ENCODE results near the gene SMYD4.
A peak's percentile ranks its signal among the peaks of the same experiment; 100 is the strongest.

SMYD4 gene

GRCh38 chr17:1776857-1777256 is 52.8 kb downstream of the SMYD4 start (continued):
- no peak for TF ChIP-seq ZBTB49 (tag by site-specific recombination; IDR thresholded peaks at IDR 0.05; ENCODE audit: low read depth)
- no peak for TF ChIP-seq ZNF350 (tag by site-specific recombination; IDR thresholded peaks at IDR 0.05)
- no peak for TF ChIP-seq ZBTB48 (tag by site-specific recombination; IDR thresholded peaks at IDR 0.05)
- no peak for TF ChIP-seq MEIS1 (CRISPR knock-in tag; IDR thresholded peaks at IDR 0.05; ENCODE audit: borderline replicate concordance)
- no peak for TF ChIP-seq RBAK (tag by site-specific recombination; IDR thresholded peaks at IDR 0.05)

DNA sequence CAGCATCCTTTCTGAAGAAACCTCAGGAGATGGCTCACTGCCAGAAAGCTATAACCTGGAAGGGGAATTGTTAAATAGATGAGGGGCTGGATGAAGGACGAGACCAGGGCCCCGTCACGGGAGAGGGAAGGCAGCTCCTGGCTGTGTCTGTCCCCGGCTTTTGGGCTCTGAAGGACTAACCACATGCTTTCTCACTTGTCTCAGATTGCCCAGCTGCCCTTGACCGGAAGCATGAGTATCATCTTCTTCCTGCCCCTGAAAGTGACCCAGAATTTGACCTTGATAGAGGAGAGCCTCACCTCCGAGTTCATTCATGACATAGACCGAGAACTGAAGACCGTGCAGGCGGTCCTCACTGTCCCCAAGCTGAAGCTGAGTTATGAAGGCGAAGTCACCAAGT is 53.4 kb downstream of the SMYD4 start:
- H3K27ac ChIP-seq (ENCODE audit: extremely low read depth, low read depth, low read length), result no peak overlapping the region
- ChIA-PET CTCF (interaction anchor here (0.6 to 1.2 kb wide), 3 partner anchors 55 to 387 kb away, joined by 3 read pairs; no protein-coding TSS in a partner anchor), POLR2A (no interaction called here)
- no peaks in the 10 kb centered on the region for H3K9me3 ChIP-seq (ENCODE audit: control insufficient read depth, insufficient read depth, low read depth, low read length)
- H3K36me3 ChIP-seq (ENCODE audit: control insufficient read depth in 2 of 2, insufficient read depth in 1 of 2, low read length in 2 of 2), result peaks cover 13 to 82% of the 10 kb centered on the region in 2 experiments; a peak in 2 of 3 replicates
- TF ChIP-seq ZNF610 (tag by site-specific recombination; IDR thresholded peaks at IDR 0.05; ENCODE audit: borderline replicate concordance) (no peak), ZNF221 (tag by site-specific recombination; IDR thresholded peaks at IDR 0.05; ENCODE audit: borderline replicate concordance) (no peak)
- H3K4me3 ChIP-seq (ENCODE audit: low read depth, low read length), result no peak overlapping the region
- H3K4me1 ChIP-seq (ENCODE audit: control insufficient read depth, insufficient read depth, low read length), result peaks cover 8% of the 10 kb centered on the region

GRCh38 chr17:1774390-1775176 is 55.1 kb downstream of the SMYD4 start:
- TF ChIP-seq ZNF423 (tag by site-specific recombination; IDR thresholded peaks at IDR 0.05) (no peak), OVOL3 (tag by site-specific recombination; IDR thresholded peaks at IDR 0.05) (no peak), ZNF221 (tag by site-specific recombination; IDR thresholded peaks at IDR 0.05; ENCODE audit: borderline replicate concordance) (no peak), SALL2 (tag by site-specific recombination; IDR thresholded peaks at IDR 0.05; ENCODE audit: borderline replicate concordance) (no peak), PRDM10 (tag by site-specific recombination; IDR thresholded peaks at IDR 0.05) (no peak), ZNF324 (tag by site-specific recombination; IDR thresholded peaks at IDR 0.05) (no peak), ZNF114 (tag by site-specific recombination; IDR thresholded peaks at IDR 0.05) (no peak), ZNF426 (tag by site-specific recombination; IDR thresholded peaks at IDR 0.05) (no peak), ZIC2 (tag by site-specific recombination; IDR thresholded peaks at IDR 0.05) (peak; percentile 81), TRIM28 (IDR thresholded peaks at IDR 0.05; ENCODE audit: borderline replicate concordance, low read length) (no peak), ZNF677 (tag by site-specific recombination; IDR thresholded peaks at IDR 0.05) (0 out of 2 replicates have a peak, but pooled peaks have one; percentile 78)
- TF ChIP-seq, protein P1, sequence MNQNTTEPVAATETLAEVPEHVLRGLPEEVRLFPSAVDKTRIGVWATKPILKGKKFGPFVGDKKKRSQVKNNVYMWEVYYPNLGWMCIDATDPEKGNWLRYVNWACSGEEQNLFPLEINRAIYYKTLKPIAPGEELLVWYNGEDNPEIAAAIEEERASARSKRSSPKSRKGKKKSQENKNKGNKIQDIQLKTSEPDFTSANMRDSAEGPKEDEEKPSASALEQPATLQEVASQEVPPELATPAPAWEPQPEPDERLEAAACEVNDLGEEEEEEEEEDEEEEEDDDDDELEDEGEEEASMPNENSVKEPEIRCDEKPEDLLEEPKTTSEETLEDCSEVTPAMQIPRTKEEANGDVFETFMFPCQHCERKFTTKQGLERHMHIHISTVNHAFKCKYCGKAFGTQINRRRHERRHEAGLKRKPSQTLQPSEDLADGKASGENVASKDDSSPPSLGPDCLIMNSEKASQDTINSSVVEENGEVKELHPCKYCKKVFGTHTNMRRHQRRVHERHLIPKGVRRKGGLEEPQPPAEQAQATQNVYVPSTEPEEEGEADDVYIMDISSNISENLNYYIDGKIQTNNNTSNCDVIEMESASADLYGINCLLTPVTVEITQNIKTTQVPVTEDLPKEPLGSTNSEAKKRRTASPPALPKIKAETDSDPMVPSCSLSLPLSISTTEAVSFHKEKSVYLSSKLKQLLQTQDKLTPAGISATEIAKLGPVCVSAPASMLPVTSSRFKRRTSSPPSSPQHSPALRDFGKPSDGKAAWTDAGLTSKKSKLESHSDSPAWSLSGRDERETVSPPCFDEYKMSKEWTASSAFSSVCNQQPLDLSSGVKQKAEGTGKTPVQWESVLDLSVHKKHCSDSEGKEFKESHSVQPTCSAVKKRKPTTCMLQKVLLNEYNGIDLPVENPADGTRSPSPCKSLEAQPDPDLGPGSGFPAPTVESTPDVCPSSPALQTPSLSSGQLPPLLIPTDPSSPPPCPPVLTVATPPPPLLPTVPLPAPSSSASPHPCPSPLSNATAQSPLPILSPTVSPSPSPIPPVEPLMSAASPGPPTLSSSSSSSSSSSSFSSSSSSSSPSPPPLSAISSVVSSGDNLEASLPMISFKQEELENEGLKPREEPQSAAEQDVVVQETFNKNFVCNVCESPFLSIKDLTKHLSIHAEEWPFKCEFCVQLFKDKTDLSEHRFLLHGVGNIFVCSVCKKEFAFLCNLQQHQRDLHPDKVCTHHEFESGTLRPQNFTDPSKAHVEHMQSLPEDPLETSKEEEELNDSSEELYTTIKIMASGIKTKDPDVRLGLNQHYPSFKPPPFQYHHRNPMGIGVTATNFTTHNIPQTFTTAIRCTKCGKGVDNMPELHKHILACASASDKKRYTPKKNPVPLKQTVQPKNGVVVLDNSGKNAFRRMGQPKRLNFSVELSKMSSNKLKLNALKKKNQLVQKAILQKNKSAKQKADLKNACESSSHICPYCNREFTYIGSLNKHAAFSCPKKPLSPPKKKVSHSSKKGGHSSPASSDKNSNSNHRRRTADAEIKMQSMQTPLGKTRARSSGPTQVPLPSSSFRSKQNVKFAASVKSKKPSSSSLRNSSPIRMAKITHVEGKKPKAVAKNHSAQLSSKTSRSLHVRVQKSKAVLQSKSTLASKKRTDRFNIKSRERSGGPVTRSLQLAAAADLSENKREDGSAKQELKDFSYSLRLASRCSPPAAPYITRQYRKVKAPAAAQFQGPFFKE (tag by site-specific recombination; IDR thresholded peaks at IDR 0.05; ENCODE audit: borderline replicate concordance), result no peak
- POLR2A ChIA-PET, result interaction anchor here (0.6 to 2.0 kb wide), 3 partner anchors 19 to 122 kb away, joined by 4 to 12 read pairs (median 5); no protein-coding TSS in a partner anchor
- Histone ChIP-seq H3K9me3 (ENCODE audit: control insufficient read depth, insufficient read depth, low read depth, low read length) (no peaks in the 10 kb centered on the region), H3K36me3 (ENCODE audit: control insufficient read depth in 2 of 2, insufficient read depth in 1 of 2, low read length in 2 of 2) (peaks cover 8 to 82% of the 10 kb centered on the region in 2 experiments; a peak in 2 of 3 replicates), H3K4me3 (ENCODE audit: low read depth, low read length) (no peak overlapping the region), H3K4me1 (ENCODE audit: control insufficient read depth, insufficient read depth, low read length) (peaks cover 9% of the 10 kb centered on the region), H3K27ac (ENCODE audit: extremely low read depth, low read depth, low read length) (no peak overlapping the region)
- CTCF ChIA-PET, result interaction anchor here (0.9 kb wide), 1 partner anchor 55 kb away, joined by 3 read pairs; no protein-coding TSS in a partner anchor

All from HEK293 (cell line).